Germinal center (tissue), 1 donor: Measurements from ENCODE around the gene LSM7.

Source experiments
- DNase-seq: peaks from one replicate; pipeline ENCODE4 v3.0.0; 2012; ENCODE audit warnings: mixed read lengths, low spot score

LSM7 gene

GRCh38 chr19:2276429-2276986 is 51.9 kb downstream of the LSM7 start:
- peak; percentile 5 for DNase-seq

- no peak for DNase-seq
Observed at GRCh38 chr19:2275588-2276428, 52.6 kb downstream of the LSM7 start.

- DNase-seq, result peak; percentile 28
Observed at GRCh38 chr19:2274931-2275535, 53.4 kb downstream of the LSM7 start.

- no peak for DNase-seq
Observed at GRCh38 chr19:2274185-2274711, 54.1 kb downstream of the LSM7 start.

GRCh38 chr19:2273356-2274184 is 54.8 kb downstream of the LSM7 start:
- peak; percentile 92 for DNase-seq
